ENCODE results near the gene NKX6-2.
"Not testable (repeated sequence)": the region's sequence is repeated elsewhere in the genome, so short reads cannot be mapped to it uniquely, and the experiment has no call there.

Gene NKX6-2

DNA sequence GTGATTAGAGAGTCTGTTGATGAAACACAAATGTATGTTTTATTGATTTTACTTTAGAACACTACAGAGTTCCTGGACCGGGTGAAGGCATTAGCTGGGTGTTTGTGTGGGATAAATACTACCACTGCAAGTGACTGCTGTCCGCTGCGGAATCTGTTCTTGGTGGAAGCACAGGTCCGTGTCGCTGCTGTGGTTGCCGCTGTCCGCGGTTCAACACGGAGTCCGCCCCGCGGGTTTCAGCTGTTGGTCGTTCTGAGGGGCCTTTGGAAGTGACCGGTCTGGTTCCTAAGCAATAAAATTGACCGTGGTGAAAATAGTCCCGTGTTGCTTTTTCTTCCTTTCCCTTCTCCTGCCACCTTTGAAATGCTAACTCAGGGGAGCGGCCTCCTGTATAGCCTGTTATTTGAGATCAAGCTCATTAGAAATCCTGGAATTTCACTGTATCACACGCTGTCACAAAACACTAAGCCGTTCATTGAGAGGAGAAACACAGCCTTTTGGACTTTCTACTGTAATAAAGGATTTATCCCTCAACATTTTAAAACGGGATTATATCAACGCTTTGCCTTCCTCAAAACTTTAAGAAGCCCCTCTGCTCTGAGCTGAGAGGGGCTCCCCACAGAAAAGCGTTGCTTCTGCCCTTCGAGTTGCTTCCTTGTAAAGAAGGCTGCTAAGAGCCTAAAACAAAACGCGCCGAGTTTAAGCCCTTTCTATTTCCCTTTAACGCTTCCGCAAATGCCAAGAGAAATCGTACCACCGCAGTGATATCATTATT lies 2.6 kb downstream of the NKX6-2 start:
- DNase-seq (ENCODE audit: low read depth in 3 of 3, low spot score in 1 of 3): no peak

DNA sequence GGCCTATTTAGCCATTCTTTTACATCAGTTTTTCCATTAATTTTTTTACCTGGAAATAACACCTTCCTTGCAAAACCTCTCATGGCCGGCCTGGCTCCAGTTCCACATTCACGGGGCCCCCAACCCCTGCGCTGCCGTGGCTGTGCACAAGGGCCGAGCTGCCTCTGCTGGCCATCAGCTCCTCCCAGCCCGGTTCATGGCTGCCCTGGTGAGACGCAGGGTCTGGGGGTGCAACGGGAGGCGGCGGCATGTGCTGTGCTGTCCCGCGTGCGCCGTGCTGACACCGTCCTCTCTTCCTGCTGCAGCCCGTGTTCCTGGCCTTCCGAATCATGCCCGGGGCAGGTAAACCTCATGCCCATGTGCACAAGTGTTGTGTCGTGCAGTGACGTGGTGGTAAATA lies 4.4 kb downstream of the NKX6-2 start:
- DNase-seq (ENCODE audit: low read depth in 3 of 3, low spot score in 1 of 3): no peak

DNA sequence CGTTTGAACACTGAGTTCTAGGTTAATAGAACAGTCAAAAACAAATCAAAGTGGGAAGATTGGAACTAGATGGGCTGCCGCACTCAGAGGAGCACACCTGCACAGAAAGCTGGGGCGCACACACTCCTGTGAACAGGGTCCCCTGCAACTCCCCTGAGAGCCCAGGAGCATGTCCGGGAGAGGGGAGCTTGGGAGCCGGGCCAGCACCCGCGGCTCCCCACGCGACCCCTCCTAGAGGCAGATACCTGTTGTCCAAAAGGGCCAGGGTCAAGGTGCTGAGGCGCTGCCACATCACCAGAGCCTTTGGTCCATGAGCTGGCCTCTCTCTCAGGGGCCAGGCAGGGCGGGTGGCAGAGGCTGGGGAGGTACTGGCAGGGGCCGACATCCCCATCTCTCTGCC lies 5.6 kb downstream of the NKX6-2 start:
- no peak for DNase-seq (ENCODE audit: low read depth in 3 of 3, low spot score in 1 of 3)

DNA sequence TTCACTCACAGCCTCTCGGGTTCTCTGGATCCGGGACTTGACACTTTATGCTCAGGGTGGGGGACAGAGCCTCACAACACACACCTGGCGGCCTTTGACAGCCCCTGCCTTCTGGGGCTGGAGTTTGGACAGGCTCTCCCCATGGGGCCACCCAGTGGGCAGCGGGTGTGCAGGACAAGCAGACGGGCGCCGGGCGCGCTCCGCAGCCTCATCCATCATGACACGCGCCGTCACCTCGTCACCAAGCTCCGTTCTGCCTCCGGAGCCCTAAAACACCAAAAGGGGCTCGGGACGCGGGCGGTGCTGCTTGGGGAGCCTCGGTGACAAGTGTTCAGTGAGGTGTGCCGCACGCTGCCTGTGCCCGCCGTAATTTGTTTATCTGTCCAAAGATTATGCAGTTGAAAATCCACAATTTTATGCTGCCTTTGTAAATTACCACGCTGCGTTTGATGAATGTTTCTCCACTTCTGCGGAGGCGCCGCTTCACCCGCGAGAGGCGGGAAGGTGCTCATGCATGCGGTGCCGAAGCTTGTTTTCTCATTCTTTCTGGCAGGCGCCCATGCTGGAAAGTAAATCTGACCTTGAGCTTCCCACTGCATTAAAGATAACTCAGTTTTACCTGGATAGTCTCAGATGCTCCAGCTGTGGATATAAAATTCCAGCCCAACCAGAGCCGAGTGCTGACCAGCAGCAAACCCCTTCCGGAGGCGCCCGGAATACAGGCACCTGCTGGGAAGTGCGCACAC lies 6.2 kb downstream of the NKX6-2 start:
- DNase-seq (ENCODE audit: low read depth in 3 of 3, low spot score in 1 of 3): no peak

DNA sequence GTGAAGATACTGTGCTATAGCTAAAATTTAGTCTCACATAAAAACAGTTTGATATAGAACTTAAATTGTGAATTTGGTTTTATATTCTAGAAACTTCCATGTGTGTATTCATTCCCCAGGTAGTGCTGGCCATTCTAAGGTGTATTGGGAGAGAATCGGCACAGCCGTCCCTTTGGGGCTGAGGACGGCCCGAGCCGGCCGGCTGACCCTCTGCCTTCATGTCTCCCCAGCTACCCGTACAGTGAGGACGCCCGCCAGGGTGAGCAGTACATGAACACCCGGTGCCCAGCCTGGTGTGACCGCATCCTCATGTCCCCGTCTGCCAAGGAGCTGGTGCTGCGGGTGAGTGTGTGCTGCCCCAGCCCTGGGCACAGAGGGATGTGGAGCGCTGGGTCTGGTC lies 8.5 kb downstream of the NKX6-2 start:
- no peak for DNase-seq (ENCODE audit: low read depth in 3 of 3, low spot score in 1 of 3)

DNA sequence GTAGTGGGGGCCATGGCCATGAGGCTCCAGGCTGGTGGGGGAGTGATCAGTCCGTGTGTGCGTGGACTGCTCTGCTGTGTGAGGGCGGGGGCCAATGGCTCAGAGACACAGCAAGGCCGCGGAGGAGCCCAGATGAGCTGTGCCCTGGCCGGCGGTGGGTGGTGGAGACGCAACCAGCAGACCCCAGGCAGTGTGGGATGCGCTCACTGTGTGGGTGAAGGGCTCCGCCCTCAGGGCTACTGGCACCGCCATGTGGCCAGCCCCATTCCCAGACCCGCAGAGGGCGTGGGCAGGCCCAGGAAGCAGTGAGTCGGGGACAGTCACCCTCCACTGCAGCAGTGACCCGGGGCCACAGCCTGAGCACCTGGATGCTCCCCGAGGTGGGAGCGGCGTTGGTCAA lies 9.1 kb downstream of the NKX6-2 start:
- no peak for DNase-seq (ENCODE audit: low read depth in 3 of 3, low spot score in 1 of 3)

DNA sequence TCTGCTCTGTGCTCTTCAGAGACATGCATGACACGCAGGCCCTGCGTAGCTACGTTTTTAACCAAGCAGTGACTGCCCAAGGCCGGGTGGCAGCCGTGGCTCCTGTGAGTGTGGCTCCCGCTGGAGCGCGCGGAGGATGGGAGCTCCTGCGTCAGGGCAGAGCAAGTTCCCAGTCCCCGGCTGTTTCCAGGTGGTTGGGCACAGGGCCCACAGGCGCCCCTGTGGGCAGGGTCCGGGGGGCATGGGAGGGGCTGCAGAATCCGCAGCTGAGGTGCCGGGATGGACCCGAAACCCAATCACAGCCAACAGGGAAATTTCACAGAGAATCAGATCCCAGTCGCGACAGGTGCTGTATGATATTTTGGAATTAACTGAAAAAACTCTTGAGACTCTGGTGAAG lies 9.8 kb downstream of the NKX6-2 start:
- no peak for DNase-seq (ENCODE audit: low read depth in 3 of 3, low spot score in 1 of 3)

DNA sequence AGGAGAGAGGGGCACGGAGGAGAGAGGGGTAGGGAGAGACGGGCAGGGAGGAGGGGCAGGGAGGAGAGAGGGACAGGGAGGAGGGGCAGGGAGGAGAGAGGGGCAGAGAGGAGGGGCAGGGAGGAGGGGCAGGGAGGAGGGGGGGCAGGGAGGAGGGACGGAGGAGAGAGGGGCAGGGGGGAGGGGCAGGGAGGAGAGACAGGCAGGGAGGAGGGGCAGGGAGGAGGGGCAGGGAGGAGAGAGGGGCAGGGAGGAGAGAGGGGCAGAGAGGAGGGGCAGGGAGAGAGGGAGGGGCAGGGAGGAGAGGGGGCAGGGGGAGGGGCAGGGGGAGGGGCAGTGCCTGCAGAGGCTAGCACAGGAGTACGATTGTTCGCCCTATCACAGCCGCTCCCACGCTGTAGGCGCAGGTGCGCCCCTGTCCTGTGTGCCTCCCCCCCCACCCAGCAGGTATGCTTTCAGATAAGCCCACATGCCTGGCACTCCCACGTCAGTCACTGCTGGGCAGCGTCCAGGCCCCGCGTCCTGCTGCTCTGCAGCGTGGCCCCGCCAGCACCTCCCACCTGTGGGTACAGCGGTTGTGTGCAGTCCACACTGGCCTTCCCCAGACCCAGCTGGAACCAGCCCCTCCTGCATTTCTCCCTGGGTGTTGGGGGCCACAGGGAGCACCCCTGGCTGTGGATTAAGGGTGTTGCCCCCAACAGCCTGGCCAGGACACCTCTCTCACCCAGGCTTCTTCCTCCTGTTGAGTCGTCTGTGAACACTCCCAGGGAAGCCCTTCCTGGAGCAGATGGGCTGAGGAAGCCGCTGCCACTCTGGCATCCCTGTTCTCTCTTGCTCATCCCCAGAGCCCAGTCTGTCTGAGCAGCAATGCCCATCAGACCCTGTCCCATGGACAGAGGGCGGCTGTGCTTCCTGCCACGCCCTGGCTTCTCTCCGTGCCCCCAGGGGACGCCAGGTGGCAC lies 10.8 kb downstream of the NKX6-2 start:
- no peak for DNase-seq (ENCODE audit: low read depth in 3 of 3, low spot score in 1 of 3)

DNA sequence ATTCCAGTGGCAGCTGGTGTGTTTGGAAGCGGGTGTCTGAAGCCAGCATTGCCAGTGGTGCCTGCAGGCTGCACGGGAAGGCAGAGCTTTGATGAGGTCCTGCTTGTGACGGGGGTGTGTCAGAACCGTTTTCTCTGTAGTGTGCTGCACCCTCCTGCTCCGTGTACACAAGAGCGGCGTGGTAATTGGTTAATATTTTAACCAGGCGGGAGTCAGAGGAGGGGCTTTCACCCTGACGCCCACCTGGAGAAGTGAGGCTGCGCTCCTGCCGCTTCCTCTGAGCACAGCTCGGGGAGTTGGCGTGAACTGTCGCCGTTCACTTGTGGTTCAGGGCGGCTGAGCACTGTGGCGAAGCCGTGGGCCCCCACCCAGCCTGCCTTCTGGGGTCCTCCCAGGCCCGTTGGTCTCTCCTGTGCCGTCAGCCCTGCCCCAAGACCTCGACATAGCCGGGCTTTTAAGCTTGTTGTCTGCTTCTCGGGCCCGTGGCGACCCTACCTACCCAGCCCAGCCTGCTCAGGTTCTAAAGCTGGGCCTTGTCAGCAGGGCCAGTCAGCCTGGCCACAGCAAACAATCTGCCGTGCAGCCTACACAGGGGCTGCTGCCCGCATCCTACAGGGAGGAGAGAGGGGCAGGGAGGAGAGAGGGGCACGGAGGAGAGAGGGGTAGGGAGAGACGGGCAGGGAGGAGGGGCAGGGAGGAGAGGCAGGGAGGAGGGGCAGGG lies 11.6 kb downstream of the NKX6-2 start:
- no peak for DNase-seq (ENCODE audit: low read depth in 3 of 3, low spot score in 1 of 3)

DNA sequence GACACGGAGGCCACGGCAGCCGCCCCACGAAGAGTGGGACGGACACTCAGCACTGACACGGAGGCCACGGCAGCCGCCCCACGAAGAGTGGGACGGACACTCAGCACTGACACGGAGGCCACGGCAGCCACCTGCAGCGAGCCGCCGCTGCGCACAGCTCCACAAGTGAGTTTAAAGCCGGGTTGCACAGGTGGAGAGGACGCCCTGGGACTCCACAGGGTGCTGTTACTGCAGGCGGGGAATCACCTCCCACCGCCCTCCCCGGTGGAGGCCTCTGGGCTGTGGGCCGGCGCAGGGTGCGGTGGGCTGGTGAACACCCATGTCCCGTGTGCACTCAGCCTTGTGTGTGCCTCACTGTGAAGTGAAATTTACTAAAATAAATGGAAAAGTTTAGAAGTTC lies 13.1 kb downstream of the NKX6-2 start:
- not testable (repeated sequence) for DNase-seq (ENCODE audit: low read depth in 3 of 3, low spot score in 1 of 3)

DNA sequence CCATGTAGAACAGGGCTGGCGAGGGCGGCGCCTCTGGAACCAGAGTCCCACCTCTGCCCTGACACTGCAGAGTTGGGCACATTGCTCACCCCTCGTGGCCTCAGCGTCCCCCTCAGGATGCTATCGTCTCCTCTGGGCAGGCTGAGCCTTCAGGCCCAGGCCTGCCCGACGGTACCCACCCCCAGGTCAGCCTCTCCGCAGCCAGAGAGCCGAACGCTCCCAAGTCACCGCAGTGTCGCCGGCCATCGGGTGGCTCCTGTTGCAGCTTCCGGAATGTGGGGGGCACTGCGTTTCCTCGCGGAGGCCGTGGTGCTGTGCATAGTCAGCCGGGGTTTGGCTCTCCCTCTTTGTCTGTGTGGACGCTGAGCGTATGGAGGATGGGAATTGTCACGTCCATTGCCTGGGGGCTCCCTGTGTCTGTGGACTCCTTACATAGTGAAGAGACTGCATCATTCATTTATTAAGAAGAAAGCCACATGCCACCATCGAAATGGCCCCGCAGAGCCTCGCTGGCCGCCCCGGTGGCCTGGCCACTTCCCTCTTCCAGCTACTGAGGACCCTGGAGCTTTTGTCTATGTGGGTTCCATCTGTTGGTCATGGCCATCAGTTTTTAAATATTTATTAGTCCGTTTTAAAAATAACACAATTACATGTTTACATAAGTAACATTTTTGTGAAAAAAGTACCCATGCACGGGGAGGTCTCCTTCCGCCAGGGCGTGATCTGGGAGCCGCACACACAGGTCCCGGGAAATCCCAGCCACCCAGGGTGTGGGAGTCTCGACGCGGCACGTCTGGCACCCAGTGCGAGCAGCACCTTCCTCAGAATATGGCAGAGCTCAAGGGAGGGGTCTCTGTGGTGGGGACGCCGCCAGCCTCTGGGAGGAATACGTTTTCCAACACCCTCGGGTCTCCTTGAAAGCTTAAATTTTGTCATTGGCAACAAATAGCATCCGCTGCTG lies 15.6 kb downstream of the NKX6-2 start:
- no peak for DNase-seq (ENCODE audit: low read depth in 3 of 3, low spot score in 1 of 3)

DNA sequence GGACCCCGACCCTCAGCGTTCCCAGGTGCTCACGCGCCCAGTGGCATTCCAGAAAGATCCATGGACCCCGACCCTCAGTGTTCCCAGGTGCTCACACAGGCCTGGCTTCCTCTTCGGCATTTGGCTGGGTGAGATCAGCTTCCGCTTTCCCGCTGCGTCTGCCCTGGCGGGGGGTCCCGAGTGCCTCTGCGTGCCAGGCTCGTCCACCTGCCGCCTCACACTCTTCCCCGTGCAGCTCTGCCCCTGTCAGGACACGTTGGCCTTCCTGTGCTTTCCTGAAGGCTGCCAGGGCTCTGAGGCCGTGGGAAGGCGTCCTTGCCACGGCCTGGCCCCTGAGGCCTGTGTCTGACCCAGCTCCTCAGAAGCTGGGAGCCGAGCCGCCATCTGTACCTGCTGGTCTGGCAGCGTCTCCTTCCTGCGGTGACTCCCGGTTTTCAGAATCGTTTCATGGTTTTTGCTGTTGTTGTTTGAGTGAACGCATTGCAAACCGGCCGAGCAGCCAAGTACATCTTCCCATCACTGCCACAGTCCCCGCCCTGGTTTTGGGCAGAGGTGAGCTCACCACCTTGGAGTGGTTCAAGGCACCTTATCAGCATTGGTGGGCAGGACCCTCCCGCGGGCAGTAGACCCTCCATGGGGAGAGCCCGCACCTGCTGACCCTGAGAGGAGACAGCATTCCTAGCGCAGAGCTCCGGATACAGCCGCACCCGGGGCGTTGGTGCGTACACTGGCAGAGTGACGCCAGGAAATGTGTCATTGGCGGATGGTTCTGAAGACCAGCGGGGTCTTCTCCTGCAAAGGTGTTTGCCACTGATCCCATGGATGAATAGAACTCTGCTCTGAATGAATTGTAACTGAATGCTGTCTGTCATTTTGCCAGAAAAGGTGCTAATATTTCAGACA lies 17.4 kb downstream of the NKX6-2 start:
- DNase-seq (ENCODE audit: low read depth in 3 of 3, low spot score in 1 of 3): no peak

DNA sequence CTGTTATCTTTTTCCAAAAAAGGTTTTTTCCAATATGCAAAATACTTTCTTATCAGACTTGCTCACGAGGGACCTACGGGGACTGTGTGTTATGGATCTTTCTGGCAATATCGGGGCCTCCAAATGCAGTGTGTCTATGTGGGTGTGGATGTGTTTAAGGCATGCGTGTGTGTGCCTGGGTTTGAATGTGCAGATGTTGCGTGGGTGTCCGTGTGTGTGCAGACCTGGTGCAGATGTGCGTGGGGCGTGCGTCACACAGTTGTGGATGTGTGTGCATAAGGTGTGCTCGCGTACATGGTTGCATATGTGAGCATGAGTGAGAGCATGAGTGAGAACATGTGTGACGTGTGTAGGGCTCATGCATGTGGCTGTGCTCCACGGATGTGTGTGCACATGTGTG lies 19.7 kb downstream of the NKX6-2 start:
- DNase-seq (ENCODE audit: low read depth in 3 of 3, low spot score in 1 of 3): no peak

DNA sequence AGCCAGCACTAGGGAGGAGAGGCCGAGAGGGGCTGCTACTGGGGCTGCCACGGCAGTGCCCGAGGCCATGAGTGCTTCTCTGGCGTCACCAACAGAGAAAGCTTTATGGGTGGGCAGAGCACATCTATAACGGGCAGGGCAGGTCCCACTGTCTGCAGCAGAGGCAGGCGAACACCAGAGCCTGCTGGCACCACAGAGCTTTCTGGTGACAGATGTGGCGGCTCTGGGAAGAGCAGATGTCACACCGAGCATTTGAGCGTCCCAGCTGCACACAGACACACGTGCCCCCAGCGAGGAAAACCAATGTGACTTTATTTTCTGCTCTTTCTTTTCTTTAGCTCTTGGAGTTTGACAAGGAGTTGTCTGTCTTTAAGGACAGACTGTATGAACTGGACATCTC lies 20.5 kb downstream of the NKX6-2 start:
- DNase-seq (ENCODE audit: low read depth in 3 of 3, low spot score in 1 of 3): no peak

DNA sequence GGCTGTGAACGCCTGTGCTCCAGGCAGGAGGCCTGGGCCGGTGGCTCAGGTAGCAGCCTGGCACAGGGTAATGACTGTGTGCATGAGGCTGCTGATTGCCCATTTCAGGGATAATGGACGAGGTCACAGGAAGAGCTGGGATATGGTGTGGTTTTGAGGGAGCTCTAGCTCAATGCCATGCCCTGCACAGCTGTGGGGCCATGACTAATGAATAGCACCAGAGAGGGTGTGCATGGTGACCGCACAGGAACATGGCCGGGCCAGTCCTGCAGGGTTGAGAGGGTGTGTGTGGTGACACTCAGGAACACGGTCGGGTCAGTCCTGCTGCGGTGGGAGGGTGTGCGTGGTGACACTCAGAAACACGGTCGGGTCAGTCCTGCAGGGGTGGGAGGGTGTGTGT lies 21.8 kb downstream of the NKX6-2 start:
- DNase-seq (ENCODE audit: low read depth in 3 of 3, low spot score in 1 of 3): no peak

DNA sequence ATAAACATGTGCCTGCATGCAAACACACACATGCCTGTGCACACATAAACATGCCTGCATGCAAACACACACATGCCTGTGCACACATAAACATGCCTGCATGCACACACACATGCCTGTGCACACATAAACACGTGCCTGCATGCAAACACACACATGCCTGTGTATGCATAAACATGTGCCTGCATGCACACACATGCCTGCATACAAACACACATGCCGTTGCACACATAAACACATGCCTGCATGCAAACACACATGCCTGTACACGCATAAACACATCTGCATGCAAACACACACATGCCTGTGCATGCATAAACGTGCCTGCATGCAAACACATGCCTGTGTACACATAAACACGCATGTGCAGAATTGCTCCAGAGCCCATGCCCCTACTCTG lies 22.4 kb downstream of the NKX6-2 start:
- DNase-seq (ENCODE audit: low read depth in 3 of 3, low spot score in 1 of 3): no peak

DNA sequence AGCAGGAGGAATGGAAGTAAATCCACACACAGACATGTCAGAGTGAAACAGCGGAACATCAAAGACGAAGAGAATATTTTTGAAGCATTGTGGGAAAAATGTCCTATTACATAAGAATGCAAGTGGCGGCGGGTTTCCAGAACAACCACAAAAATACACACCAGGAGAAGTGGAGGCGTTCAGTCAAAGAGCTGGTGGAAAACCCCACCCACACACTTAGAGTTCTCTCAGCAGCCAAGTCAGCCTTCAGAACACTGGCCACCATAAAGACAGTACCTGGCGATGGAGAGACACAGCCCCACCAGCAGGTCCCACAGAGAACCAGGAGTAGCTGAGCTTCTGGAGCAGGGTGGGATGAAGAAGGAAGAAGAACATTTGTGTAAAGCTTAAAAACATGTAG lies 23.7 kb downstream of the NKX6-2 start:
- no peak for DNase-seq (ENCODE audit: low read depth in 3 of 3, low spot score in 1 of 3)

DNA sequence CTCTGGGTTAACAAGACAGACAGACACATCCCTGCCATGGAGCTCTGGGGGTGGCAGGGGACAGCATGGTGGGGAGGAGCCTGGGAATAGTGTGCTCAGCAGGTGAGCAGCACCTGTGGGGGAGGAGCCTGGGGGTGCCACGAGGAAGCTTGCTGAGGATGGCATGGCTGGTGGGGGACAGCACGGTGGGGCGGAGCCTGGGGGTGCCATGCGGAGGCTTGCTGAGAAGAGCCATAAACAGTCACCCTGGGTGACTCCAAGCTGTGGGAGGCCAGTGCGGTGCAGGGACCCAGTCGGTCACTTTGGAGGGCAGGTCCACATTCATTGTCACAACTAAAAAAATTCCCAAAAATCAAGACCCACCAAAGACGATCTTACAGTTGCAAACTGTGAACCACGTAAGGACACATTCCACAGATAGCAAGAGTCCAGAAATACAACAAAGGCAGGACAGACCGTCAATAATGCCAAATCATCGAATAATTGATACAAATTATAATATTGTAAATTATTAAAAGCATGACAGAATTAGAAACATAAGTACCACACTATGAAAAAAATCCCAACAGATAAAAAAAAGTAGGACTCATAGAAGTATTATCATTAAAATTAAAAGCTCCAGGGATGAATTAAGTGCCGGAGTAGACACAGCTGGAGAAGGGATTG lies 24.4 kb downstream of the NKX6-2 start:
- no peak for DNase-seq (ENCODE audit: low read depth in 3 of 3, low spot score in 1 of 3)

All from stimulated activated CD4-positive, alpha-beta T cell treated with anti-CD3 and anti-CD28 coated beads, TNF-alpha, amount 100 ng/mL, for 1 hour (primary cell).